Cardiac muscle cell (in vitro differentiated cells and primary cell): ENCODE data around the gene POGZ. TPM values are rescaled to one million over a fixed set of nuclear protein-coding genes. Genes with fewer than 3 reads are reported as not detected.
A peak's percentile ranks its signal among the peaks of the same experiment; 100 is the strongest.

Source experiments
- DNase-seq, 2 donors: peaks; one replicate each; pipeline versions ENCODE4 v3.0.0 to v3.0.0-alpha.2; 2010 to 2017; ENCODE audit warnings: low read depth in 1 of 2, low spot score in 1 of 2
- H3K27ac ChIP-seq: fragments of 200-600 bp; sonication (generic); 2 replicates; pipeline ENCODE4 v1.5.1; 2016
- H3K27me3 ChIP-seq: fragments of 200-600 bp; sonication (generic); 2 replicates; pipeline ENCODE4 v1.6.0; 2016; ENCODE audit warnings: control low read depth
- H3K36me3 ChIP-seq: fragments of 200-600 bp; sonication (generic); 2 replicates; pipeline ENCODE4 v1.5.1; 2016; ENCODE audit warnings: control low read depth
- H3K4me1 ChIP-seq: fragments of 200-600 bp; sonication (generic); 2 replicates; pipeline ENCODE4 v1.8.1; 2017; ENCODE audit warnings: low read depth, mild to moderate bottlenecking, mixed run types
- H3K4me3 ChIP-seq: fragments of 200-600 bp; sonication (generic); 2 replicates; pipeline ENCODE4 v1.5.1; 2016; ENCODE audit warnings: mild to moderate bottlenecking
- H3K9me3 ChIP-seq: fragments of 200-600 bp; sonication (generic); 2 replicates; pipeline ENCODE4 v1.5.1; 2017; ENCODE audit warnings: low read depth, mild to moderate bottlenecking, control low read depth
- CTCF ChIP-seq: IDR thresholded peaks from 2 replicates; pipeline ENCODE4 v1.5.1; 2012; ENCODE audit warnings: low read depth, mild to moderate bottlenecking, low read length
- polyA plus RNA-seq: library from polyadenylated mRNA; unstranded; fragments of >200 nt; fragmentation: Nextera tagmentation; extraction: Ambion mirVana; gene quantifications from 2 replicates; pipeline ENCODE4 v1.2.1, GENCODE V29; 2016
- total RNA-seq: library from RNA; depleted of rRNA; stranded (reverse); fragments of >200 nt; gene quantifications from 2 replicates; pipeline ENCODE4 v1.2.3, GENCODE V29; 2016

Gene POGZ
- total and polyA plus RNA-seq, 2 experiments from 2014 or later = 30.8 to 48.6 TPM

- no peaks in the 10 kb centered on the region for H3K9me3 ChIP-seq
- H3K27ac ChIP-seq = no peak overlapping the region
- no peak for DNase-seq
- H3K4me3 ChIP-seq = no peak overlapping the region
- no peaks in the 10 kb centered on the region for H3K27me3 ChIP-seq
- no peaks in the 10 kb centered on the region for H3K36me3 ChIP-seq
- TF ChIP-seq CTCF = no peak
- H3K4me1 ChIP-seq = no peaks in the 10 kb centered on the region
Measured at GRCh38 chr1:151384584-151384983, 74.7 kb downstream of the POGZ start.

- Histone ChIP-seq H3K27ac (no peak overlapping the region), H3K9me3 (no peaks in the 10 kb centered on the region), H3K36me3 (no peaks in the 10 kb centered on the region), H3K4me3 (no peak overlapping the region), H3K4me1 (peaks cover 6% of the 10 kb centered on the region), H3K27me3 (no peaks in the 10 kb centered on the region)
- no peak for DNase-seq
- TF ChIP-seq CTCF = no peak
Measured at GRCh38 chr1:151377150-151377884, 82.0 kb downstream of the POGZ start.

- peaks cover 19% of the 10 kb centered on the region for H3K4me1 ChIP-seq
- H3K36me3 ChIP-seq = no peaks in the 10 kb centered on the region
- TF ChIP-seq CTCF = no peak
- H3K27me3 ChIP-seq = no peaks in the 10 kb centered on the region
- H3K27ac ChIP-seq = no peak overlapping the region
- no peak for DNase-seq
- no peak overlapping the region for H3K4me3 ChIP-seq
- H3K9me3 ChIP-seq = no peaks in the 10 kb centered on the region
Measured at GRCh38 chr1:151373196-151373595, 86.1 kb downstream of the POGZ start.

GRCh38 chr1:151372058-151372934, 87.0 kb downstream of the POGZ start, which contains the start of gene SELENBP1:
TSS of gene SELENBP1 (minus strand) at chr1:151372705. CDS start at chr1:151372641, 64 bp downstream.
- Histone ChIP-seq H3K9me3 (no peaks in the 10 kb centered on the region), H3K36me3 (no peaks in the 10 kb centered on the region), H3K27me3 (no peaks in the 10 kb centered on the region), H3K27ac (peak within 1 kb of the TSS; percentile 68), H3K4me1 (peaks cover 19% of the 10 kb centered on the region), H3K4me3 (peak within 1 kb of the TSS; percentile 38)
- peak; percentile 76 to 92 for DNase-seq
- TF ChIP-seq CTCF = no peak

GRCh38 chr1:151371370-151372057, 87.8 kb downstream of the POGZ start:
- H3K4me3 ChIP-seq = peak overlapping the region; percentile 38
- peak overlapping the region; percentile 68 for H3K27ac ChIP-seq
- H3K4me1 ChIP-seq = peaks cover 19% of the 10 kb centered on the region
- no peaks in the 10 kb centered on the region for H3K36me3 ChIP-seq
- H3K9me3 ChIP-seq = no peaks in the 10 kb centered on the region
- DNase-seq = peak; percentile 37 to 84
- no peak for TF ChIP-seq CTCF
- no peaks in the 10 kb centered on the region for H3K27me3 ChIP-seq
